Astrocyte of the cerebellum (primary cell): ENCODE data around the gene PPP2R5C.
A peak's percentile ranks its signal among the peaks of the same experiment; 100 is the strongest.

ENCODE experiments used
- DNase-seq: peaks from one replicate; pipeline ENCODE4 v3.0.0-alpha.2; 2011; ENCODE audit warnings: low read depth
- H3K4me3 ChIP-seq: 2 replicates; pipeline ENCODE4 v1.5.1; 2011; ENCODE audit warnings: mild to moderate bottlenecking, low read depth, low read length, moderate library complexity
- in situ Hi-C: cut with HindIII; loops from 2 replicates; pipeline ENCODE4 v1.10.0; 2017; ENCODE audit warnings: low sequenced_read_pairs
- TF ChIP-seq, protein P1 (sequence below): IDR thresholded peaks from 2 replicates; pipeline ENCODE4 v1.5.1; 2012; ENCODE audit warnings: low read length, low read depth, moderate library complexity, mild to moderate bottlenecking; ENCODE audit errors: missing control alignments

PPP2R5C gene

GRCh38 chr14:101934601-101935150 is 173.2 kb downstream of the PPP2R5C start:
- in situ Hi-C loops: no loop called here
- TF ChIP-seq, protein P1, sequence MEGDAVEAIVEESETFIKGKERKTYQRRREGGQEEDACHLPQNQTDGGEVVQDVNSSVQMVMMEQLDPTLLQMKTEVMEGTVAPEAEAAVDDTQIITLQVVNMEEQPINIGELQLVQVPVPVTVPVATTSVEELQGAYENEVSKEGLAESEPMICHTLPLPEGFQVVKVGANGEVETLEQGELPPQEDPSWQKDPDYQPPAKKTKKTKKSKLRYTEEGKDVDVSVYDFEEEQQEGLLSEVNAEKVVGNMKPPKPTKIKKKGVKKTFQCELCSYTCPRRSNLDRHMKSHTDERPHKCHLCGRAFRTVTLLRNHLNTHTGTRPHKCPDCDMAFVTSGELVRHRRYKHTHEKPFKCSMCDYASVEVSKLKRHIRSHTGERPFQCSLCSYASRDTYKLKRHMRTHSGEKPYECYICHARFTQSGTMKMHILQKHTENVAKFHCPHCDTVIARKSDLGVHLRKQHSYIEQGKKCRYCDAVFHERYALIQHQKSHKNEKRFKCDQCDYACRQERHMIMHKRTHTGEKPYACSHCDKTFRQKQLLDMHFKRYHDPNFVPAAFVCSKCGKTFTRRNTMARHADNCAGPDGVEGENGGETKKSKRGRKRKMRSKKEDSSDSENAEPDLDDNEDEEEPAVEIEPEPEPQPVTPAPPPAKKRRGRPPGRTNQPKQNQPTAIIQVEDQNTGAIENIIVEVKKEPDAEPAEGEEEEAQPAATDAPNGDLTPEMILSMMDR: no peak
- no peak for DNase-seq
- H3K4me3 ChIP-seq: no peak overlapping the region

DNA sequence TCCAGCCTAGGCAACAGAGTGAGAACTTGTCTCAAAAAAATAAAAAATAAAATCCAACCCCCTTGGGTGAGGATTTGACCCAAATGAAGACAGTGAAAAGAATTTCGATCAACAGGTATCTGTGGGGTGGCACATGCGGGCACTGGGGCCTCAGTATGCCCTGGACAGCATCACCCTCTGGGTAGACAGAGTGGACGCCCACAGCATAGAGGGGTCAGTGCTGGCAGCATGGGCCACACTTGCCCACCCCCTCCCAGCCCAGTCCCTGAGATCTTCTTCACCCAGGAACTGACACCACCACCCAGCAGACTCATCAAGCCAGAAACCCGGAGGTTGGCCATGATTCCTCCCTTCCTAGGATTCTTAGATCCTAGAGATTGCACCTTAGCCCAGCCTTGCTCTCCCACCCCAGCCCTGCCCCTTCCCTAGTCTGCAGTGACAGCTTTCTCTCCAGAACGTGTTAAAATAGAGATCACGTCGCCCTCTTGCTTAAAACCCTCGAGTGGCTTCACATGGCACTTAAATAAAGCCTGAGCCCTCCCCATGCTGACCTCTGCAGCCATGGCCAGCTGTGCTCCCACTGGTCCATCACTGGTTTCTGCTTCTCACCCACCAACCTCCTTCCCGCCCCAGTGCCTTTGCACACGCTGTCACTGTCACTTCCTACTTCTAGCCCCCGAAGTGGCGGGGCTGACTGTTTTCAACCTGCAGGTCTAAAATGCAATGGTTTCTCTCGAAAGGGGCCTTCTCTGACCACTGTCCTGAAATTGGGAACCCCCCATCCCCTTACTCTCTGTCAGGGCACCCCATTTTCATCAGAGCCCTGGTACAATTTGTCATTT is 176.6 kb downstream of the PPP2R5C start:
- no peak overlapping the region for H3K4me3 ChIP-seq
- no peak for DNase-seq
- TF ChIP-seq, protein P1: no peak
- in situ Hi-C loops: no loop called here

GRCh38 chr14:101939646-101940170 is 178.2 kb downstream of the PPP2R5C start:
- H3K4me3 ChIP-seq: no peak overlapping the region
- DNase-seq: no peak
- TF ChIP-seq, protein P1: no peak
- in situ Hi-C loops: no loop called here

GRCh38 chr14:101944451-101944850 is 182.9 kb downstream of the PPP2R5C start:
- TF ChIP-seq, protein P1: no peak
- no peak overlapping the region for H3K4me3 ChIP-seq
- DNase-seq: no peak
- in situ Hi-C loops: no loop called here

GRCh38 chr14:101945171-101945570 is 183.7 kb downstream of the PPP2R5C start:
- H3K4me3 ChIP-seq: no peak overlapping the region
- TF ChIP-seq, protein P1: no peak
- DNase-seq: no peak
- in situ Hi-C loops: no loop called here

DNA sequence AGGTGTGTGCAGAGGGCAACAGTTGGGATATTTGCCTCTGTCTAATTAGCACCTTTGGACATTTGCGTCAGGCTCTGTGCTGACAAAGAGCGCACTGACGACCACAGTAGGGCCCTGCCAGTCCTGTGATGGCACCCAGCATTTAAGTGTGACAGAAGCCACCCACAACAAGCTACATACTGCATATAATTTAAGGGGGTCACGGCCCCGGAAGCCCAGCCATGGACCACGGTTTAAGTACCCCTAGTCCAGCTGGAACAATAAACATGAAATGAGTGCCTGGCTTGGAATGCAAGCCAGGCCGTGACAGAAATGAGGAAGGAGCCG is 186.0 kb downstream of the PPP2R5C start:
- in situ Hi-C loops: no loop called here
- H3K4me3 ChIP-seq: peak overlapping the region; percentile 87
- DNase-seq: no peak
- TF ChIP-seq, protein P1: no peak
